Transverse colon (tissue), 4 donors: ENCODE data around the gene DENND6B. TPM values are rescaled to one million over a fixed set of nuclear protein-coding genes. Genes with fewer than 3 reads are reported as not detected.

Source experiments
- DNase-seq: peaks from one replicate; pipeline ENCODE4 v3.0.0-alpha.2; 2019
- H3K27ac ChIP-seq, 4 donors: fragments of 200-600 bp; sonication (generic); 2 replicates each; pipeline ENCODE4 v1.5.1; 2016 to 2018; ENCODE audit warnings: inconsistent platforms in 4 of 4
- H3K27me3 ChIP-seq: fragments of 200-600 bp; sonication (generic); 2 replicates; pipeline ENCODE4 v1.5.1; 2017; ENCODE audit warnings: inconsistent platforms
- H3K36me3 ChIP-seq, 4 donors: fragments of 200-600 bp; sonication (generic); 2 replicates each; pipeline ENCODE4 v1.5.1; 2017 to 2019; ENCODE audit warnings: inconsistent platforms in 4 of 4
- H3K4me1 ChIP-seq, 4 donors: fragments of 200-600 bp; sonication (generic); 2 replicates each; pipeline ENCODE4 v1.5.1; 2017 to 2020; ENCODE audit warnings: inconsistent platforms in 4 of 4
- H3K4me3 ChIP-seq, 4 donors: fragments of 200-600 bp; sonication (generic); 1 replicate in 1 of 4; 2 replicates in 3 of 4; pipeline versions ENCODE4 v1.5.1 to v1.6.1; 2017 to 2019; ENCODE audit warnings: inconsistent platforms in 4 of 4
- H3K9me3 ChIP-seq, 2 donors: fragments of 200-600 bp; sonication (generic); 2 replicates each; pipeline ENCODE4 v1.5.1; 2017 to 2019; ENCODE audit warnings: inconsistent platforms in 2 of 2
- CTCF ChIP-seq, 5 experiments: fragments of 200-600 bp in 3 of 5; fragments of 450-650 bp in 2 of 5; sonication (generic) in 3 of 5; IDR thresholded peaks; 1 replicate in 2 of 5; 2 replicates in 3 of 5; pipeline ENCODE4 v1.5.1; 2016 to 2017; ENCODE audit warnings: antibody characterized with exemption in 5 of 5, inconsistent platforms in 3 of 5, mild to moderate bottlenecking in 2 of 5, moderate library complexity in 1 of 5
- EP300 ChIP-seq: sonication (generic); formaldehyde crosslinking; IDR thresholded peaks from one replicate; pipeline ENCODE4 v1.6.1; 2017; ENCODE audit warnings: antibody characterized with exemption, low read depth
- POLR2A ChIP-seq: fragments of 450-650 bp; IDR thresholded peaks from one replicate; pipeline ENCODE4 v1.6.1; 2016; ENCODE audit warnings: antibody characterized with exemption, mild to moderate bottlenecking, moderate library complexity
- POLR2AphosphoS5 ChIP-seq, 3 donors: sonication (generic); formaldehyde crosslinking; IDR thresholded peaks; one replicate each; pipeline ENCODE4 v1.6.1; 2016; ENCODE audit warnings: antibody characterized with exemption in 3 of 3
- WGBS, 2 donors: methylation state at CpG; one replicate each; pipeline ENCODE4 v1.1.5; 2018; ENCODE audit warnings: low coverage in 1 of 2; 5-methylcytosine and 5-hydroxymethylcytosine counted together
- in situ Hi-C, 4 donors: fragments of 200-750 bp; cut with MboI; loops; one replicate each; pipeline versions ENCODE4 v1.15.0 to v1.15.1; 2017; ENCODE audit warnings: low sequenced_read_pairs in 3 of 4, low pct_ligation_motif_present in 1 of 4, low pct_unique_long_range_greater_than_20kb in 1 of 4
- intact Hi-C: fragments of 100-400 bp; cut with DNase I; formaldehyde crosslinking; loops from one replicate; pipeline ENCODE4 v1.15.1; 2023; ENCODE audit warnings: low total_unique reads
- total RNA-seq, 4 donors: library from RNA; depleted of rRNA; stranded (reverse); fragments of >200 nt; gene quantifications; one replicate each; pipeline ENCODE4 v1.1.0, GENCODE V29; 2016

Gene DENND6B
- total RNA-seq, 4 donors from 2014 or later, result 3.2 to 22.7 (median 8.3) TPM

- no peaks in the 10 kb centered on the region for H3K36me3 ChIP-seq
- no peak for DNase-seq
- H3K4me1 ChIP-seq, result peaks cover 0 to 42% (median 32%) of the 10 kb centered on the region in 4 donors
- 76% methylated on average over 12 of the region's 15 CpGs; no CpG with 5 or more reads in 1 of the 2 donors for WGBS, 2 donors
- intact Hi-C loops (no loop called here), in situ Hi-C loops (loop anchor here in 1 of 4 donors (10.0 kb wide), 1 partner anchor 231 kb away; no protein-coding TSS in a partner anchor)
- H3K27ac ChIP-seq, result no peak overlapping the region
- TF ChIP-seq POLR2A (no peak), EP300 (no peak), CTCF (IDR thresholded peaks at IDR 0.05) (no peak), POLR2AphosphoS5 (IDR thresholded peaks at IDR 0.05) (no peak)
- no peak overlapping the region for H3K4me3 ChIP-seq
- no peaks in the 10 kb centered on the region for H3K9me3 ChIP-seq
- H3K27me3 ChIP-seq, result peaks cover 73% of the 10 kb centered on the region
Observed at GRCh38 chr22:50264104-50264745, 62.6 kb downstream of the DENND6B start.

- peaks cover 0 to 30% (median 22%) of the 10 kb centered on the region in 4 donors for H3K4me1 ChIP-seq
Observed at GRCh38 chr22:50262973-50263617, 63.7 kb downstream of the DENND6B start.

GRCh38 chr22:50262460-50262911 is 64.3 kb downstream of the DENND6B start:
- Histone ChIP-seq H3K27me3 (peaks cover 73% of the 10 kb centered on the region), H3K4me1 (peaks cover 0 to 24% (median 16%) of the 10 kb centered on the region in 4 donors), H3K27ac (no peak overlapping the region), H3K9me3 (no peaks in the 10 kb centered on the region), H3K36me3 (no peaks in the 10 kb centered on the region), H3K4me3 (no peak overlapping the region)
- intact Hi-C loops, result no loop called here
- TF ChIP-seq EP300 (no peak), POLR2AphosphoS5 (IDR thresholded peaks at IDR 0.05) (no peak), POLR2A (no peak), CTCF (IDR thresholded peaks at IDR 0.05) (no peak)
- WGBS, 2 donors, result 39% methylated on average over 6 of the region's 7 CpGs; no CpG with 5 or more reads in 1 of the 2 donors
- DNase-seq, result no peak
- in situ Hi-C loops, result loop anchor here in 1 of 4 donors (10.0 kb wide), 1 partner anchor 232 kb away; no protein-coding TSS in a partner anchor

More at GRCh38 chr22:50262973-50263617, 63.7 kb downstream of the DENND6B start:
- no peaks in the 10 kb centered on the region for H3K36me3 ChIP-seq
- H3K9me3 ChIP-seq, result no peaks in the 10 kb centered on the region
- no peak for DNase-seq
- H3K27me3 ChIP-seq, result peaks cover 72% of the 10 kb centered on the region
- 52% methylated on average over 9 of the region's 9 CpGs; no CpG with 5 or more reads in 1 of the 2 donors for WGBS, 2 donors
- H3K4me3 ChIP-seq, result no peak overlapping the region
- H3K27ac ChIP-seq, result no peak overlapping the region
- no peak for TF ChIP-seq POLR2A
- no peak for TF ChIP-seq EP300
- TF ChIP-seq CTCF (IDR thresholded peaks at IDR 0.05), result no peak
- no peak for TF ChIP-seq POLR2AphosphoS5 (IDR thresholded peaks at IDR 0.05)
- in situ Hi-C loops (loop anchor here in 1 of 4 donors (10.0 kb wide), 1 partner anchor 232 kb away; no protein-coding TSS in a partner anchor), intact Hi-C loops (no loop called here)
